ENCODE measurements around the gene MAP4K1. TPM values are rescaled to one million over a fixed set of nuclear protein-coding genes. Genes with fewer than 3 reads are reported as not detected.
"Not testable (repeated sequence)": the region's sequence is repeated elsewhere in the genome, so short reads cannot be mapped to it uniquely, and the experiment has no call there.

The MAP4K1 gene
- total RNA-seq, 1 experiment from 2014 or later = 0.10 TPM

DNA sequence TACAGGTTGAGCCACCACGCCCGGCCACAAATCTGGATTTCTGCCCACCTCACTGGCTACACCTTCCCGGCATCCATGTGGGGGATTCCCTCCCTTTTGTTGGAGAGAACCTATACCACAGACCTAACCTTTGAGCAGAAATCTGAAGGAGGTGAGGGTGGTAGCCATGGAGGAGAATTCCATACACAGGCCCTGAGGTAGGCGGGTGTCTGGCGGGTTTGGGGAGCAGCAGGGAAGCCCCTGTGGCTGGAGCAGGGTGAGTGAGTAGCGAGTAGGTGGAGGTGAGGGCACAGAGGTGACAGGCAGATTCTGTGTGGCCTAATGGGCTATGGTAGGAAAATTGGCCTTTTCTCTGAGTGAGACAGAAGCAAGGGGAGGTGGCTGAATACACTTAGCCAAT is 11.8 kb upstream of the MAP4K1 start:
- no peak for DNase-seq (ENCODE audit: extremely low read depth, low read depth)

DNA sequence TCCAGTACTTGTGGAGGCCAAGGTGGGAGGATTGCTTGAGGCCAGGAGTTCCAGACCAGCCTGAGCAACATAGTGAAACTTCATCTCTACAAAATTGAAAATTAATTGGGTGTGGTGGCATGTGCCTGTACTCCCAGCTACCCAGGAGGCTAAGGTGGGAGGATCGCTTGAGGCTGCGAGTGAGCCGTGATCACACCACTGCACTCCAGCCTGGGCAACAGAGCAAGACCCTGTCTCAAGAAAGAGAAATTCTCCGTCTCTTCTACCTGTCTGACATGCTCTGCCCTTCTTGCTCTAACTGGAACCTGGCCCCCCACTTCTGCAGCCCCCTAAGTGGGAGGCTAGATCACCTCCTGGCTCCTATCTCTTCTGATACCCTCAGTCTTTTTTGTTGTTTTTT is 8.6 kb upstream of the MAP4K1 start:
- no peak for DNase-seq (ENCODE audit: extremely low read depth, low read depth)

DNA sequence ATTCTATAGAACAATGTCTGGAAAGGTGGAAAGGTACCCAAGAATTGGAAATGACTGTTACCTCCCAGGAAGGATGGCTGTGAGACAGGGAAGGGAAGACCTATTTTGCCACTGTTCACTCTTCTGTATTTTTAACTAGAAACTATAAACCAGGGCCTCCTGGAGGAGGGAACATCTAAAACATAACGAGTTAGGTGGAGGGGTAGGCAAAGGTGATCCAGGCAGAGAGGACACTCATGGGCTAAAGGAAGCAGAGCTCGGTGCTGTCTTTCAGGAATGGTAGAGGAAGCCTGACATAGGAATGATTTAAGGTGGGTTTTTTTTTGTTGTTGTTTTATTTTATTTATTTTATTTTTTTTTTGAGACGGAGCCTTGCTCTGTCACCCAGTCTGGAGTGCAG is 7.1 kb upstream of the MAP4K1 start:
- no peak for DNase-seq (ENCODE audit: extremely low read depth, low read depth)

DNA sequence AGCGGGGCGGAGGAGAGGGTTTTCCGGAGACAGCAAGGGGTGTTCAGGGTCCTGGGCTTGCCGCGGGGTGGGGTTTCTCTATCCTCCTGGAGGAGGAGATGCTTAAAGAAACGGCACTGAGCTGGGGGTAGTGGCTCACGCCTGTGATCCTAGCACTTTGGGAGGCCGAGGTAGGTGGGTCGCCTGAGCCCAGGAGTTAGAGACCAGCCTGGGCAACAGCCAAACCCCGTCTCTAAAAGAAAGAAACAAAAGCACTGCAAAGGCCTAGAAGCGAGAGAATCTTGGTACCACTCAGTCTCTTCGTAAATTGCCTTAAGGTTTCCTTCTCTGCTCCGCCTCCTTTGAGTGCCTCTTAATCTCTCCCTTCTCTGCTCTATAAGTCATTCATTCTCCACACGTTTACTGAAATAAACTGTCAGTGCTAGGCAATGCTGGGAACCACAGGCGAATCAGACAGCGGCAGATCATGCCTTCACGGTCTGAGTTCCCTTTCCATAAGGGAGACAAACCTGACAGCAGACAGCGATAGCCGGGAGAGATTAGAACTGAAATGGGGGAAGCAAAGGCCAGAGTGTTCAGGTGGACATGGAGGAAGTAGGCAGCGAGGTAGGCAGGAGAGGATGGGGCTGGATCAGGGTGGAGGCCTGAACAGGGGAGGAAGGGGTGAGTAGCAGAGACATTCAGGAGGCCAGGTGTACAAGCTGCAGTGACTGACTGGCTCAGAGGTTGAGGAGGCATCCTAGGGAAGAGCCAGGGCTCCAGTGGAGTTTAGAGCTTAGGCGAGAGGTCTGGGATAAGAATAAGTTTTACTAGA is 1.8 kb upstream of the MAP4K1 start:
- DNase-seq (ENCODE audit: extremely low read depth, low read depth) = no peak

DNA sequence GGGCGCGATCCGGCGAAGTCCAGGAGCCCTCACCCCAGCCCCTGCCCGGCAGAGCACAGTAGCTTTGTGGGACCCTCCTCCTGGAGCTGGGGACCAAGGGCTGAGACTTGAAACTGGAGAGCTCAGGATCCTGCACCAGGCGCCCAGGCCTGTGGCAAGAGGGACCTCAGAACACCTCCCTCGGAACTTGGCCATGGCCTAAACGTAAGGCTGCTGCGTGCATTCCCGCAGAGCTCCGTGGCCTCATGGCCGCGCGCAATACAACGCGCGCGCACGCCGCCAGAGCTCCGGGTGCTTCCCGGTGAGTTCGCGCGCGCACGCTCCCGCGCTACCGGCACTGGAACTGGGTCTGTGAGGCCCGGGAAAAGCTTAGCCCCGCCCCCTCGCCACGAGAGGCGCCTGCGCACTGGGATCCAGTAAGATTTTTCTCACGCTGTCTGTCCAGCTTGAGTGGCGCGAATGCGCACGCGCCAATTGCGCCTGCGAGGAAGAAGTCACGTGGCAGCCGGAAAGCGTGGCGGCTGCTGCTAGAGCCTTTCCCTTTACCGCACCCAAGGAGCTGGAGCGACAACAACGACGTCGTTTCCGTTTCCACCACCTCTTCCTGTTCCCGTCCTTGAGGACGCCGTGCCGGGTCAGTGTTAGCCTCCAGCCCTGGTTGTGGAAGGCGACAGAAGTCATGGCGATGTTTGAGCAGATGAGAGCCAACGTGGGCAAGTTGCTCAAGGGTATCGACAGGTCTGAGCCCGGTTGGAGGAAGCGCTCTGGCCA is 1.0 kb upstream of the MAP4K1 start, which contains the start of gene EIF3K:
Gene EIF3K, plus strand, starts transcription at position 599 of the 771 bp plus-strand sequence. Its CDS starts 81 bp downstream, at position 680.
- DNase-seq (ENCODE audit: extremely low read depth, low read depth) = peak; percentile 96

- DNase-seq (ENCODE audit: extremely low read depth, low read depth) = no peak
Observed at GRCh38 chr19:38617283-38617763, 430 bp downstream of the MAP4K1 start.

DNA sequence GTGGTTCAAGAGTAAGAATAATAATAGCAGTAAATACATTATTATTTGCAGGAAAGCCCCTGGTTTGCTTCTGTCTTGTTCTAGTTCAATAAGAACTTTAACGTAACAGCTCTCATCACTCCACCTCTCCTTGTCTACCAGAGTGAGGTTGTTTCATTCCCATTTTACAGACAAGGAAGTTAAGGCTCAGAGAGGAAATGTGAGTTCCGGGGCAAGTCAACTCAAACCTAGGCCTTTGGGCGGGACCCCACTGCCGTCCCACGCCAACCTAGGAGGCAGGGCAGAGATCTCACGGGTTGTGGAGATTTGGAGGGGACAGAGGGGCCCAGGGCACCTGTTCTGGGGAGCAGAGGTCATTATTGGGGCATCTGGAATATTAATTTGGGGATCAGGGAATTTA is 1.5 kb downstream of the MAP4K1 start:
- DNase-seq (ENCODE audit: extremely low read depth, low read depth) = no peak

GRCh38 chr19:38615007-38615581 is 2.7 kb downstream of the MAP4K1 start:
- DNase-seq (ENCODE audit: extremely low read depth, low read depth) = no peak

- DNase-seq (ENCODE audit: extremely low read depth, low read depth) = no peak
Observed at GRCh38 chr19:38614289-38614688, 3.5 kb downstream of the MAP4K1 start.

- DNase-seq (ENCODE audit: extremely low read depth, low read depth) = no peak
Observed at GRCh38 chr19:38606131-38606530, 11.6 kb downstream of the MAP4K1 start.

DNA sequence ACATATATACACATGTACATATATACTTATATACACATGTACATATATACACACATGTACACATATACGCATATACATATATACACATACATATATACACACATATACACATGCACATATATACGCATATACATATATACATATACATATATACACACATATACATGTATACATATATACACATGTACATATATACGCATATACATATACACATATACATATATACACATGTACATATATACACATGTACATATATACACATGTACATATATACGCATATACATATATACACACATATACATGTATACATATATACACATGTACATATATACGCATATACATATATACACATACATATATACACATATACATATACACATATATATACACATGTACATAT is 14.9 kb downstream of the MAP4K1 start:
- DNase-seq (ENCODE audit: extremely low read depth, low read depth) = not testable (repeated sequence)

- DNase-seq (ENCODE audit: extremely low read depth, low read depth) = no peak
Observed at GRCh38 chr19:38599722-38600121, 18.0 kb downstream of the MAP4K1 start.

DNA sequence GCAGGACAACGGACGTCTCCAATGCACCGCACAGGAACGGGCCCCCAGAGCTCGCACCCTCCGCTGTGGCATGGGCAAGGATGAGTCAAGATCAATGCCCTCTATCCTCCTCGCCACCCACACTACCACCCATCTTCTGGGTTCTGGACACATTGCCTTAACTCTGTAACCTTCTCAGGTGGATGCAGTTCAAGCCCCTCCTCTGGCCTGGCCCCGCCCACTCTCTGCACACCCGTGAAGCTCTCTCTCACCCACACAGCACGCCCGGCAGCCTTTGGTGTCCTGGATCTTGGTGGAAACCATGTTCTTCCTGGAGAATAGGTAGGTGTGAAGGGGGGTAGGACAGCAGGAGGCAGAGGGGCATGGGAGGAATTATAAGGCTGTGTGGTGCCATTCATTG is 20.7 kb downstream of the MAP4K1 start:
- DNase-seq (ENCODE audit: extremely low read depth, low read depth) = no peak

GRCh38 chr19:38596057-38596981 is 21.4 kb downstream of the MAP4K1 start:
- peak; percentile 11 for DNase-seq (ENCODE audit: extremely low read depth, low read depth)

DNA sequence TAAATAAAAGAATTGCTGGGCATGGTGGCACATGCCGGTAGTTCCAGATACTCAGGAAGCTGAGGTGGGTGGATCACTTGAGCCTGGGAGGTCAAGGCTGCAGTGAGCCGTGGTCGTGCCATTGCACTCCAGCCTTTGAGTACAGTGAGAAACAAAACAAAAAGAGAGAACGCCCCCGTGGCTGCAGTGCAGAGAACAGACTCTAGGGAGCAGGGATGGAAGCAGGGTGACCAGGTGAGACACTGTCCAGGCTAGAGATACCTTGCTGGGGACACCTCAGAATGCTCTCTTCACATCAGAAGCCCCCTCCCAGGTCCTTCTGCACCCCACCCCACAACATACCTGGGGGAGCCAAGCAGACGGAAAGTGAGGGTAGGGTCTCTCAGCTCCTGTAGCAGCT is 24.8 kb downstream of the MAP4K1 start:
- DNase-seq (ENCODE audit: extremely low read depth, low read depth) = no peak

DNA sequence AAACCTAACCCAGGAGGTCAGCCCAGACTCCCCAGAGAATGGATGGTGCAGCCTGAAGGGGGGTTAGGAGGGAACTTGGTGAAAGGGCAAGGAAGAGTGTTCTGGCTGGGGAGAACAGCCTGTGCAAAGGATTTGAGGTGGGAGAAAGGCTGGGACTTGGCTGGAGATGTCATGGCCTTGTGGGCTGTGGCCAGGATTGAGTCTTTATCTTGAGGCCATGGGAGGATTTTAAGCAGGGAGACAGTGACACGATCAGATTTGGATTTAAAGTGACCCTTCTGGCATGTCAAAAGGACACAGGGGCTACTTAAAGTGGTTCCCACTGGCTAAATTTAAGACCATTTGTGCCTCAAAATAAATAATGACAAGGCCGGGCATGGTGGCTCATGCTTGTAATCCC is 29.7 kb downstream of the MAP4K1 start:
- DNase-seq (ENCODE audit: extremely low read depth, low read depth) = no peak

DNA sequence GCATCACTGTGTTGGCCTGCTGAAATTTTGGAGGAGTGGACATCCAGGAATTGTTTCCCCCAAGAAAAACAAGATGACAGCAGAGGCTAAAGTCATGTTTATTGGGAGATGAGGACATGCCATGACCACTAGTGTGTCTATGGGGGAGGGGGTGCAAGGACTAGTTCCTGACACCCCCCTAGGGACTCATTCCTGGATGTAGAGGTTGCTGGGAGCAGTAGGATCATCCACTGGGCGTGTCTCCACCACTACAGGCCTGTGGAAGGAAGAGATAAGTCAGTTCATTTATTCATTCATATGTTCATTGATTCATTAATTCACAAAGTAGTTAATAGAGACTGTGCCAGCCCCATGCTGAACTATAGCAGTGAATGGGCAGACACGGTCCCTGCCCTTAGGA is 30.2 kb downstream of the MAP4K1 start:
- DNase-seq (ENCODE audit: extremely low read depth, low read depth) = no peak

GRCh38 chr19:38583985-38584305 is 33.8 kb downstream of the MAP4K1 start:
- no peak for DNase-seq (ENCODE audit: extremely low read depth, low read depth)

DNA sequence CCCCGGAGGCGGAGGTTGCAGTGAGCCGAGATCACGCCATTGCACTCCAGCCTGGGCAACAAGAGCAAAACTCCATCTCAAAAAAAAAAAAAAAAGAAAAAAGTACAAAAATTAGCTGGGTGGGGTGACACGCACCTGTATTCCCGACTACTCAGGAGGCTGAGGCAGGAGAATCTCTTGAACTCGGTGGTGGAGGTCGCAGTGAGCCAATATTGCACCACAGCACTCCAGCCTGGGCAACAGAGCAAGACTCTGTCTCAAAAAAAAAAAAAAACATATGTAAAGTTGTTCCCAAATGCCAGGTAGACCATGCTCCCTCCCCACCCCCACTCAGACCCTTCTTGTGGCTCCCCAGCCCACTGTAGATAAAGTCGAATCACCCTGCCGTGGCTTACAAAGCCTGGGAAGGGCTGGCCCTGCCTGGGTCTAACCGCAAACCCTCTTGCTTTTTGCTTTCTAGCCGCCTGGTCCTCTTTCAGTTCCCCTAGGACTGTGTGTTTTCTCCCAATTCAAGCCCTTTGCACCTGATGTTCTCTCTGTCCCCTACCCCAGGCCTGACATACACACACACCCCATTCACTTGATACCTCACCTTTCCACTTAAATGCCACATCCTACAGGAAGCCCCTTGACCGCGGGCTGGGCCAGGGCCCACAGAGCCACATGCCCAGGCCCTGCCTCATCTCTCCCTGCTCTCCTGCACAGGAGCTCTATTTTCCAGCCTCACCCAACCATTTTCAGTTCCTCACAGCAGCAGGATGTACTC is 34.4 kb downstream of the MAP4K1 start:
- no peak for DNase-seq (ENCODE audit: extremely low read depth, low read depth)

DNA sequence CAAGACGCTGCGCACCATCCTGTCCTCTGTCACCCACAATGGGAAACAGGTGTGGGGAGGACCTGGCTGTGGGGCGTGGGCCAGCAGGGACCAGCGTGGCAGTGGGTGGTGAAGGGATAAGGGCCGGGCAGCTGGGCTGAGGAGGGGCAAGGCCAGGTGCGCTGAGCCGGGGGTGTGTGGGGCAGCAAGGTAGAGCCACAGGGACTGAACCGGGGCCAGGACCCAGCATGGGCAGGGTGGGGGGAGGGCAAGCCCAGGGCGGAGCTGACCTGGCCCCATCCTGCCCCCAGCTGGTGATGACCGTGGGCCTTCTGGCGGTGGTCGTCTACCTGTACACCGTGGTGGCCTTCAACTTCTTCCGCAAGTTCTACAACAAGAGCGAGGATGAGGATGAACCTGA is 37.7 kb downstream of the MAP4K1 start:
- DNase-seq (ENCODE audit: extremely low read depth, low read depth) = no peak
